ENCODE data around the gene MYO5A.

The MYO5A gene

DNA sequence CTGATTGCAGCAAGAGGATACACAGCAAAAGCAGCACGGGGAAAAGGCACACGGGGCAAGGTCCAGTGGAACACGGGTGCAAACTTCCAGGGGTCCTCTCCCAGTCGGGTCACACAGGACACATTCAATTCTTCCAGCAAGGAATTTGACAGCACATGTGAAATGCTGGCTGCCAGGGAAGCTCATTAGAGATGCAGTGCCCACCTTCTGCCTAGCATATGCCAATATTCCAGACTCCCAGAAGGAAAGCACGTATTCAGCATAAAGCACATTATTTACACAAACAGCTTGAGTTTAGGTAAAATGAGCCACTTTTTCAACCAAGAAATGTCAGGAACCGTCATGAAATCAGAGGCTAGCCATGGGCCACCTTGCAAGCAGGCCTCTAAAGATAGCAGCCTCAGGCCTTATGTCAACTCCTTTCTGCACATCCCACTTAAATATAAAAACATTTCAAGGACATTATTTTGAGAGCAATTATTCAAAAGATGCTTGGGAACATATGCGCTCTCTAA lies 252.4 kb downstream of the MYO5A start:
- no peak overlapping the region for H3K27ac ChIP-seq
- TF ChIP-seq, protein P1, sequence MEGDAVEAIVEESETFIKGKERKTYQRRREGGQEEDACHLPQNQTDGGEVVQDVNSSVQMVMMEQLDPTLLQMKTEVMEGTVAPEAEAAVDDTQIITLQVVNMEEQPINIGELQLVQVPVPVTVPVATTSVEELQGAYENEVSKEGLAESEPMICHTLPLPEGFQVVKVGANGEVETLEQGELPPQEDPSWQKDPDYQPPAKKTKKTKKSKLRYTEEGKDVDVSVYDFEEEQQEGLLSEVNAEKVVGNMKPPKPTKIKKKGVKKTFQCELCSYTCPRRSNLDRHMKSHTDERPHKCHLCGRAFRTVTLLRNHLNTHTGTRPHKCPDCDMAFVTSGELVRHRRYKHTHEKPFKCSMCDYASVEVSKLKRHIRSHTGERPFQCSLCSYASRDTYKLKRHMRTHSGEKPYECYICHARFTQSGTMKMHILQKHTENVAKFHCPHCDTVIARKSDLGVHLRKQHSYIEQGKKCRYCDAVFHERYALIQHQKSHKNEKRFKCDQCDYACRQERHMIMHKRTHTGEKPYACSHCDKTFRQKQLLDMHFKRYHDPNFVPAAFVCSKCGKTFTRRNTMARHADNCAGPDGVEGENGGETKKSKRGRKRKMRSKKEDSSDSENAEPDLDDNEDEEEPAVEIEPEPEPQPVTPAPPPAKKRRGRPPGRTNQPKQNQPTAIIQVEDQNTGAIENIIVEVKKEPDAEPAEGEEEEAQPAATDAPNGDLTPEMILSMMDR (conservative IDR thresholded peaks at IDR 0.05) = no peak

DNA sequence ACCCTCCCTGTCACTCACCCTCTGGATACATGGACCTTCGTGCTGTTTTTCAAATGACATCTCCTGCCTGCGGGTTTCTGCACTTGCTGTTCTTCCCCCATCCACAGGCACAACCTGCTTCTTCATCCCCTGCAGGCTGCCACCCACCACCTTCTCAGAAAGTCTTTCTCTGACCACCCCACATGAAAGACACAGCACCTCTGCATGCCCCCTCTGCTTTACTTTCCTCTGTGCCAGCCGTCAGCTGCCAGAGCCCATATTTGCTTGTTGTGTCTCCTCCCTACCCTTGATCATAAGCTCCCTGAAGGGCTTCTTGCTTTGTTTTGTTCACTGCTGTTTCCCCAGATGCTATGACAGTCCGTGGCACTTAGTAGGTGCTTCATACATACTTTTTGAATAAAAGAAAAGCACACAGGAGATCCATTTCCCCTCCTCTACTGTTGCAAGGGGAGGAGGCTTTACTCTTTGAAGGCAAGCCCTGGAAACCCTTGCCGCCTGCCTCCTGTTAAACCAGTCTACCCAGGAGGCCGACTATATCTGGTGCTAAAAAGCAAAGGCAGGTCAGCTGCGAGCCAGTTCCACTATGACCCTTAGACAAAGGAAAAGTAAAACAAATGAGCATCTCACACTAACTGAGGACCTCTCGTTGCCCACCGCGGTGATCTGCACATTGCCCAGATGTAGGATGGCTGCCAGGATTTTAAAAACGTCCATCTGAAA lies 265.0 kb downstream of the MYO5A start:
- H3K27ac ChIP-seq = no peak overlapping the region
- TF ChIP-seq ZFX (IDR thresholded peaks at IDR 0.05) = no peak
- TF ChIP-seq, protein P1 (conservative IDR thresholded peaks at IDR 0.05) = no peak

DNA sequence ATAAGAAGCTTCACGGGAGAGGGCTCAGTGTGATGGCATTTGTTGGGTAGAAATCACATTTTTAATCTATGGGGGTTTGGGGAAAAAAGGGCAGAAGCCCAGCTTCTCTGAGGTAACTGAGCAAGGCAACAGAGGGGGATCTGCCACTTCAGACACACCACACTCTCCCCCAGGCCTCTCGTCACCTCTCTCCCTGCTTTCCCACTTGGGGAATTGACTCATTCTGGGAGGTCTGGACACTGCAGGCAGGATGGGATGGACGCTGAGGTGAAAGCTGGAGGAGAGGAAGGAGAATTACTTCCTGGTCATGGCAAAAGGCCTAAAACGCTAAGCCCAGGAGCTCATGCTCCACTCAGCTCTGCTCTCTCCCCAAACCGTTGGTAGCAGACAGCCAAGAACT lies 266.3 kb downstream of the MYO5A start:
- no peak overlapping the region for H3K27ac ChIP-seq
- TF ChIP-seq, protein P1 (conservative IDR thresholded peaks at IDR 0.05) = no peak
- no peak for TF ChIP-seq ZFX (IDR thresholded peaks at IDR 0.05)

DNA sequence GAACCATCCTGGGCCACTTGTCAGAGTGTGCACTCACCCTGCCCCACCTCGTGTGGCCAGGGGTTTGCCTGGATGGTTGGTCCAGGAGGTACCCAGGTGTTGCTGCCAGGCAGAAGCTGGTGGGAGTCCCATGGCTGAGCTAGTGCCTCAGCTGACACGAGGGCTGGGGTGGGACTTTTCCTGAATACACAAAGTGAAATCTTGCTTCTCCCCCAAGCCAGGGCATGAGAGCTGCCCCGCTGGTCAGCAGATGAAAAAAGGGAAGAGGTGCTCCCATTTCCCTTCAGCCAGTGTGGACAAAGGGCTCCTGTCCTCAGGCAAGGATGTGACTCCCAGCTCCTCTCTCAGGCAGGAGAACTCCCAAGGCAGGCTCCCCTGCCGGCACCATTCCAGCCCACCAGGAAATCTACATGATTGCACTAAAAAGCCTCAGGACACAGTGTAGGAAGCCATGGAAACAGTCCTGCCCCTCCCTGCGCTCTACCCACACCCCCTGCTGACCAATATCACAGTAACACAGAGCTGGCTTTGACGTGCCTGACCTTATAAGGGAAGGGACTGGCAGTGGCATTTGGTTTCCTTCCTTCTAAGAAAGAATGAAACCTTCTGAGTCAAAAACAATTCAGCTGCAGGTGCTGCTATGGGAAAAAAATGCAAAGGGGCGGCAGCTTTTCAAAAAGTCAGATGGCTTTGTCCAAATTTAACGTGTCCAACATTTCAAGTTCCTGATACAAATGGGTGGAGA lies 267.0 kb downstream of the MYO5A start:
- TF ChIP-seq, protein P1 (conservative IDR thresholded peaks at IDR 0.05) = no peak
- TF ChIP-seq ZFX (IDR thresholded peaks at IDR 0.05) = no peak
- H3K27ac ChIP-seq = no peak overlapping the region

DNA sequence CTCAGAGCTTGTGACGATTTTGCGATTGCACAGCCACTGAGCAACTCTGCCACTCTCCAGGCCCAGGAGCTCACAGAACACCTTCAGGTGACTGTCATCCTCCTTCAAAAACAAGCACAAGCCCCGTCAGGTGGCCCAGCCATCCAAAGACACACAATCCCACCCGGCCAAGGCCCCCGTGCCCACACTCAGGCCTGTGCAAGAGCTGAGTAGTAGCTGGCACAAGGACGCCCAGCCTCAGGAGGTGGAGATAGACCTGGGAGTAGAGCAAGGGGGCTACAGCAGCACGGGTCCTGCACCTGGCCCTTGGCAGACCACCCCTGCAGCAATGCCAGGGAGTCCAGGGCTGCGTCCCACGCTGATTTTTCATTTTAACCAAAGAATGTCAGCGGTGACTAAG lies 267.7 kb downstream of the MYO5A start:
- no peak overlapping the region for H3K27ac ChIP-seq
- TF ChIP-seq ZFX (IDR thresholded peaks at IDR 0.05) = no peak
- TF ChIP-seq, protein P1 (conservative IDR thresholded peaks at IDR 0.05) = no peak

DNA sequence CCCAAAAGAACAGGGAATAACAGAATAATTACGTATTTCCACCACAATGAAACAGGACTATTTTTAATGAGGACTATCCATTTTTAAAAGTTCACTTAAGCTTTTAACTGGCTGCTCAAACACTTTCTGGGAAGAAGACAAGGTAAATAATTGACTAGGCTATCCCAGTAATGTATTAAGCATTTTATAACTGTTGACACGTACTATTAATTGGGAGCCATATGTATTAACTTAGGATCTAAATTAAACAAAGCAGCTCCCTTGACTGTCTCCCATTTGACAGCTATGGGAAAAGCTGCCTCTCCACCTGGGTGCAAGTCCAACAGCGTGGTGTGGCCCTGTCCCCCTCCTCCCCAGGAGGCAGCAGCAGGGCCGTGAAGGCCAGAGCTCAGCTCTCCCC lies 269.2 kb downstream of the MYO5A start:
- TF ChIP-seq, protein P1 (conservative IDR thresholded peaks at IDR 0.05) = no peak
- no peak for TF ChIP-seq ZFX (IDR thresholded peaks at IDR 0.05)
- no peak overlapping the region; the same call in 1 of the 2 replicates for H3K27ac ChIP-seq

DNA sequence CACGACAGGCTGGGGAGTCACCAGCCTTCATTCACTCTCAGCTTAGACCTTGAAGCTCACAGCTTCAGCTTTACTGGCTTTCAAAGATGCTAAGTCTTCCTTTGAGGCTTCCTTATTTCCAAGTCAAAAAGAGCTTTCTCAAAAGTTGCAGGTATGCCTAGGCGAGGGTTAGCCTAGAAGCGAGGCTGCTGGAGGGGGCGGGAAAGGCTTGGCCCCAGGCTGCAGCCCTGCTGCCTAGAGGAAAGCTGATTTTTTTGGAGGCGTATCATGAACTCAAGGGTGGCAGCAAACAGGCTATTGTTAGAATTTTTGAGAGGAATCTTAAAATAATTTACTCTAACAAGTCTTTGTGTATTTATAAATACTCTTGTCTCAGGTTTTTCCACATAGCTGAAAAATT lies 270.2 kb downstream of the MYO5A start:
- H3K27ac ChIP-seq = no peak overlapping the region

More for the DNA sequence above, 270.2 kb downstream of the MYO5A start:
- TF ChIP-seq ZFX (IDR thresholded peaks at IDR 0.05) = no peak
- TF ChIP-seq, protein P1 (conservative IDR thresholded peaks at IDR 0.05) = no peak

Measured in C4-2B (cell line).